Head of caudate nucleus (tissue), 42 donors: Measurements from ENCODE around the gene SLIT1.

Experiments used
- DNase-seq, 42 donors: peaks; one replicate each; pipeline versions ENCODE4 v3.0.0 to v3.0.0-alpha.2; 2020 to 2021; ENCODE audit warnings: mixed read lengths in 7 of 42
- intact Hi-C: fragments of 100-400 bp; cut with DNase I; formaldehyde crosslinking; loops from one replicate; pipeline ENCODE4 v1.15.0; 2022

Gene SLIT1

DNA sequence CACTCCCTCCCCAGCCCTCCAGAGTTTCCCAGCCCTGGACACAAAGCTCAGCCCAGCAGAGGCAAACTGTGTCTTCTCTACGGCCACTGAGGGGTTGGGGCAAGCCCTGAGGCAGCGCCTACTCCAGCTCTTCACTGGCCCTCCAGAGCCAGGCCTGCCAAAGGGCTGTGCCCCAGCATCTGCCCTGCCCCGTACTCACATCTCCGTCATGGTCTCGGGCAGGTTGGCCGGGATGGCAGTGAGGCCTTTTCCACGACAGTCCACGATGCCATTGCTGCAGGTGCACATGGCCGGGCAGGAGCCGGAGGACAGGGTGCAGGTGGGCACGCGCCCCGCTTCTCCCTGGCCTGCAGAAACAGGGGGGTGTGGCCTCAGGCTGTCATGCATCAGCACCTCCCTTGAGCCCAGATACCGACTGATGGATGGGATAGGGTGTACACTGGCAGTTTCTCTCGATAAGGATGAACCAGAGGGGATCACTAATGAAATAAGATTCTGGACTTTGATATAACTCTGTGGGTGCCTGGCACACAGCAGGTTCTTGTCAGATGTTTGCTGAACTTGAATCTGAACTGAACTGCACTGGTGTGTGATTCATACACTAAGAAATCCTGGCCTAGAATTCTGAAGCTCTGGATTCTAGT lies 125.2 kb downstream of the SLIT1 start:
- no peak for DNase-seq

DNA sequence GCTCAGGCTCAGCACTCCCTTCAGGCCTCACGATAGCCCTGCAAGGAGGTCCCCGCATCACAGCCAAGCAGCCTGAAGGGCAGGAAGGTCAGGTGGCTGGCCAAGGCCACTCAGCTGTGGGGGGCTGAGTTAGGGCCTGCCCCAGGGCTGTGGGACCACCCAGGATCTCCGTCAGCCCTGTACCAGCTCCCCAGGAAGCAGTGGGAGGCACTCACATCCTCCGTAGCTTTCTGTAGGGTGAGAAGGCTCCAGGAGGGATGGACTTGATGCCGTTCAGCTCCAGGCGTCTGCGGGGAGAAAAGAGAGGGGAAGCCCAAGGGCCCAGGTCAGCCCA lies 125.9 kb downstream of the SLIT1 start:
- peak in 1 of 42 donors; percentile 48 for DNase-seq
- intact Hi-C loops = no loop called here

More for the DNA sequence above, 125.2 kb downstream of the SLIT1 start:
- intact Hi-C loops = no loop called here

GRCh38 chr10:97059006-97059871 lies 126.5 kb downstream of the SLIT1 start:
- intact Hi-C loops = no loop called here
- DNase-seq = peak; percentile 48 to 92 (median 77)

GRCh38 chr10:97058521-97058920 lies 127.2 kb downstream of the SLIT1 start:
- intact Hi-C loops = no loop called here
- peak in 1 of 42 donors; percentile 56 for DNase-seq

DNA sequence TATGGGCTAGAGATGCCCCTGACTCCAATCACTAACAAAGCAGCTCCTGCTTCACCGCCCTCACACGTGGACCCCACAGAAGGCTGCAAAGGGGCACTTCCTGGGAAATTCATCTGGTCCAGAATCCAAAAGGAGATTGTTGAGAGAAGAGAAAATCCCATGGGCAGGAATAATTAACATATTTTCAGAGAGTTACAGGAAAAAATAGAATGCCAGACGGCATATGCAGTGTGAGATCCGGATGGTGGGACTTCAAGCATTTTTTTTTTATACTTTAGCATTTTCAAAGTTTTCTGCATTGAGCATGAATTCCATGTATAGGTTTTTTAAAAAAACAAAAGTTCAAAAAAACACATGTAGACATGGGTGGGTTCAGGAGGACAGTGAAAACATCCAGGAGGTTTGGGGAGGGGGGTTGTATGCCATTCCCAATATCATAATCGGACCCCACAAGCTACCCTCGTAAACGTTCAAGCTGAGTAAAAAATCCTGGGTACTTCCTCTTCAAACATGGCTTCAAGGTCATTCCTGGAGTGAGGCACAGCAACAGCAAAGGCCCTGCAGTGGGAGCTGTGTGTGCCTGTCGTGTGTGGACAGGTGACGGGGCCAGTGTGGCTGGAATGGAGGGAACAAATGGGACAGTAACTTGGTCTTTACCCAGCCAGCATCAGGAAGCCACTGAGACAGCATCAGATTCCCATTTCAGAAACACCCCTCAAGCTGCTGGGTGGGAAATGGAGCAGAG lies 128.1 kb downstream of the SLIT1 start:
- intact Hi-C loops = no loop called here
- no peak for DNase-seq

- DNase-seq = no peak
- intact Hi-C loops = no loop called here
Measured at GRCh38 chr10:97056003-97056630, 129.6 kb downstream of the SLIT1 start.

DNA sequence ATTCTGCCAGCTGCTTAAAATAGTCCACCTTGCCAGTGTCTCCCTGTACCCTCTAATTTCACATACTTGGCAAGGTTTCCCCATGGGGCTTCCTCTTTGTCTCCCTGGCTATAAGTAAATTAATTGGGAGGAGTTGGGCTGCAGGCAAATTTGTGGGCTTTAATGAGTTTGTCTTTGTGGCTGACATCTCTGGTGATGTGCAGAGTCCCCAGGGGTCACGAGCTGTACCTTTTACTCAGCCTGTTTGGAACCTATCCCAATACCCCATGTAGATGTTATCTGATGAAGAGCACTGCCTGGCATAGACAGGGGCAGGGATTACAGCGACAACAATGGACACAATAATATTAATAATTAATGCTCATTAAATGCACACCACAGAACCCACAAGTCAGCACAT lies 132.5 kb downstream of the SLIT1 start:
- DNase-seq = no peak
- intact Hi-C loops = no loop called here

- intact Hi-C loops = no loop called here
- DNase-seq = no peak
Measured at GRCh38 chr10:97050956-97051496, 134.7 kb downstream of the SLIT1 start.

- peak in 1 of 42 donors; percentile 21 for DNase-seq
- intact Hi-C loops = no loop called here
Measured at GRCh38 chr10:97050205-97050745, 135.5 kb downstream of the SLIT1 start.

DNA sequence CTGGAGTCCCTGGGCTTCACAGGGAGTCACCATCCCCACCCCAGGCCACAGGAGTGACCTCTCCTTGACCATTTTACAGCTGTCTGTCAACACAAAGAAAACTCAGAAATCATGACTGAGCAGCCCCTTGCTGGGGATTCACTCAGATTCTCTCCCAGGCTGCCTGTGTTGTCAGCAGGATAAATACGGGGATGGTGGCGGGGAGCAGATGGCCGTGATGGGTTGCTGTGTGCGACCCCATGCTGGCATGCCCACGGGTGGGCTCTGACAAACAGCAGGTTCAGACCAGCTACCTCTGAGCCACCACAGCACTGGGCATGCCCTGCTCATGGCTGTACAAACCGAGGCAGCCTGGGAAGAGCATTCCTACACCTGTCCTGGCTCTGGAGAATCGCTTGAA lies 136.1 kb downstream of the SLIT1 start:
- intact Hi-C loops = no loop called here
- peak in 1 of 42 donors; percentile 21 for DNase-seq

DNA sequence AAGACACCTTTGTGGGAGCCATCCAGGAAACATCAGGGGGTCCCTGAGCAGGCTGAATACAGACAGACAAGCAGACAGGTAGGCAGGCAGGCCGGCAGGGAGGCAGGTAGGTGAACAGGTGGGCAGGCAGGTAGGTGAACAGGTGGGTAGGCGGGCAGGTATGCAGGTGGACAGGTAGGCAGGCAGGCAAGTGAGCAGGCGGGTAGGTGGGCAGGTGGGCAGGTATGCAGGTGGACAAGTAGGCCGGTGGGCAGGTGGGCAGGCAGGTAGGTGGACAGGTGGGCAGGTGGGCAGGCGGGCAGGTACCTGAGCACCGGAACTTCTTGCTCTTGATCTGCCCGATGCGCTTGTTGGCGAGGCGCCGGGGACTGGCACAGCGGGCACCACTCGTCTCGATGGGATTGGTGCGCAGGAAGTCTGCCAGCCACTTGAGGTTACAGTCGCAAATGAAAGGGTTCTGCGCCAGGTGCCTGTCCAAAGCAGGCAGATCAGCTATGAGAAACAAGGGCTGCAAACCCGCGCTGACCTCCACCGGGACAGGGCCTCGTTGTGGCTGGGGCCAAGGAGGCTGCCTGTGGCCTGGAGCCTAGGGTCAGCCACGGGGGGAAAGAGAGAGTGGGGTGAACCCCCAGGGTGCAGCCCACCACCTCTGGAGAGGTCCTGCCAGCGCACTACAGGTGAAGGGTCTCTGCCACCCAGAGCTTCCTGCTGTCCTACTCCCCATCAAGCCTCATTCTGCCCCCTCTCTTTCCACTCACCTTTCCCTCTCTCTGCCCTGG lies 136.9 kb downstream of the SLIT1 start:
- DNase-seq = peak in 1 of 42 donors; percentile 19
- intact Hi-C loops = no loop called here

DNA sequence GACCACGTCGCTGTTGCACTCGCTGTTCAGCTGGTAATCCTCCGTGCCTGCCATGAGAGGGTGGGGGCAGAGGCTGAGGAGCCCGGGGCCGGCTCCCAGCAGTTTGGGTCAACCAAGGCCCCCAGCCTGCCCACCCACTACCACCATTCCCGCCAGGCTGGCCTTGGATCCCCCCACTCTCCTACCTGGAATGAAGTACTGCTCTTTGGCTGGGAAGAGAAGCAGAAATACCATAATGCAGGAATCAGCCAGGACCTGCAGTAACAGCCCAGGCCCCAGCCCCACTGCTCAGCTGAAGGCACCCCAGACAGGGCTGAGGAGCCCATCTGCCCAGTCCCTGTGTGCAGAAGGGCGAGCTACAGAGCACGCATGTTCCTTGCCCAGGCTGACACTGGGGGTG lies 138.0 kb downstream of the SLIT1 start:
- intact Hi-C loops = no loop called here
- DNase-seq = peak in 1 of 42 donors; percentile 18

DNA sequence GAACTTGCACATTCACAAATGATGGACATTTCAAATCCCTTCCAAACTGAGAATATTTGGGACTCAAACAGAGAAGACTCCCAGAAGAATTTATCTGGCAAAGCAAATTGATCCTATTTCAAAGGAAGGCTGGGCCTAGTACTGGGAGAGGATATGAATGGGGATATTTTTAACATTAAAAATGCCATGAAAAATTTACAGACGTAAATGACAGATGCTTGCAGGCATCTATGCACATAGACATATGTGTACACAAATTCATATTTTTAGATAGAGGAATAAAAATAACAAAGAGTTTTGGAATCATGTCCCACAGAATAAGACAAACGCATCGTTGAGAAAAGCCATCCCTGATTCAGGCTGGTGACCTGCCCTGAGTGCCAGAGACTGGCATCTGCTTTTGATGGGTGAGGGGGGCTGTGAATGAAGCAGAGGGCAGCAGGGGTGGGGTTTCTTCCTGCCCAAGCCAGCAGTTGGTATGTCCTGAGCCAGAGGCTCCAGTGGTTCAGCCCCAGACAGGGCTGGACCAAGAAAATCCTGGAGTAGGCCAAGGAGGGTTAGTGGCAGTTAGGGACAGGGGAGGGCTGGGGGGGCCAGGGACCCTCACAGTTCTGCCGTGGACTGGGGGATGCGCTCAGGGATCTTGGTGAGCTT lies 138.5 kb downstream of the SLIT1 start:
- intact Hi-C loops = no loop called here
- peak in 1 of 42 donors; percentile 3 for DNase-seq

- intact Hi-C loops = no loop called here
- DNase-seq = no peak
Measured at GRCh38 chr10:97046456-97047082, 139.2 kb downstream of the SLIT1 start.

DNA sequence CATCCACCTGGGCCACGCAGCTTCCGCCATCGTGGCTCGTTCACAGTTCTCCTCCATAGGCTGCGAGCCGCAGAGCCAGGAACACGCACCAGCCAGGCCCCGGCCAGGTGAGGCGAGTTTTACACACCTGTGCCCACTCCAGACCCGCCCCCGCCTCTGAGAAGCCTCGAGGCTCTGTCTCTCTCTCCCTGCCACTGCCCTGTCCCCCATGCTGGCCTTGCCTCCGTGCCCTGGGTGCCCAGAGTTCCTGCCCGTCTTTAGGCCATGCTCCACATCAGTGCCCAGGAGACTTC lies 142.2 kb downstream of the SLIT1 start:
- DNase-seq = no peak
- intact Hi-C loops = no loop called here

- intact Hi-C loops = no loop called here
- peak in 1 of 42 donors; percentile 18 for DNase-seq
Measured at GRCh38 chr10:97042716-97043562, 142.8 kb downstream of the SLIT1 start.

GRCh38 chr10:97042081-97042480 lies 143.7 kb downstream of the SLIT1 start:
- intact Hi-C loops = no loop called here
- no peak for DNase-seq
